HUES6 (cell line): Measurements from ENCODE around the gene VPS18.

Experiments
- H3K27ac ChIP-seq: 2 replicates; pipeline ENCODE4 v1.7.0; 2013; ENCODE audit warnings: low read depth, mild to moderate bottlenecking, low read length, inconsistent platforms
- H3K27me3 ChIP-seq: 2 replicates; pipeline ENCODE4 v1.6.1; 2013; ENCODE audit warnings: low read length; ENCODE audit not compliant: control insufficient read depth, insufficient read depth
- H3K36me3 ChIP-seq: 2 replicates; pipeline ENCODE4 v1.6.1; 2013; ENCODE audit warnings: low read length; ENCODE audit not compliant: control insufficient read depth, insufficient read depth
- H3K4me1 ChIP-seq: 2 replicates; pipeline ENCODE4 v1.6.1; 2013; ENCODE audit warnings: low read length; ENCODE audit not compliant: control insufficient read depth, insufficient read depth
- H3K4me3 ChIP-seq: 2 replicates; pipeline ENCODE4 v1.5.1; 2013; ENCODE audit warnings: low read depth, low read length
- H3K9ac ChIP-seq: one replicate; pipeline ENCODE4 v1.6.1; 2013; ENCODE audit warnings: mild to moderate bottlenecking, low read length
- H3K9me3 ChIP-seq: 2 replicates; pipeline ENCODE4 v1.6.1; 2013; ENCODE audit warnings: low read depth, low read length; ENCODE audit not compliant: control insufficient read depth, insufficient read depth

Gene VPS18

GRCh38 chr15:40893733-40894680 lies at the start of gene VPS18:
VPS18 (plus strand) TSS chr15:40894450; CDS start chr15:40894769, 319 bp downstream.
- H3K27me3 ChIP-seq = peaks cover 16% of the 10 kb centered on the region
- H3K4me3 ChIP-seq = peak within 1 kb of the TSS; percentile 90
- H3K36me3 ChIP-seq = peaks cover 25% of the 10 kb centered on the region
- H3K9me3 ChIP-seq = no peaks in the 10 kb centered on the region
- H3K4me1 ChIP-seq = peaks cover 6% of the 10 kb centered on the region
- H3K9ac ChIP-seq = peak within 1 kb of the TSS; percentile 84
- H3K27ac ChIP-seq = peak within 1 kb of the TSS; percentile 53; the same call in 1 of the 2 replicates

- Histone ChIP-seq H3K4me1 (peaks cover 33% of the 10 kb centered on the region), H3K27me3 (peaks cover 26% of the 10 kb centered on the region; the same call in 1 of the 2 replicates), H3K36me3 (peaks cover 15% of the 10 kb centered on the region; the same call in 1 of the 2 replicates), H3K9me3 (no peaks in the 10 kb centered on the region), H3K4me3 (peak overlapping the region; percentile 69), H3K27ac (peak overlapping the region; percentile 64; the same call in 1 of the 2 replicates), H3K9ac (peak overlapping the region; percentile 34)
These were observed 49.6 kb upstream of the VPS18 start for GRCh38 chr15:40844696-40845030.

- peaks cover 26% of the 10 kb centered on the region; the same call in 1 of the 2 replicates for H3K27me3 ChIP-seq
- peak overlapping the region; percentile 69 for H3K4me3 ChIP-seq
- H3K9ac ChIP-seq = peak overlapping the region; percentile 43
- H3K4me1 ChIP-seq = peaks cover 33% of the 10 kb centered on the region
- H3K36me3 ChIP-seq = peaks cover 15% of the 10 kb centered on the region; the same call in 1 of the 2 replicates
- no peaks in the 10 kb centered on the region for H3K9me3 ChIP-seq
- no peak overlapping the region for H3K27ac ChIP-seq
These were observed 49.2 kb upstream of the VPS18 start for GRCh38 chr15:40845036-40845435.

- Histone ChIP-seq H3K4me1 (peaks cover 33% of the 10 kb centered on the region), H3K27me3 (peaks cover 26% of the 10 kb centered on the region; the same call in 1 of the 2 replicates), H3K9ac (peak overlapping the region; percentile 49), H3K9me3 (no peaks in the 10 kb centered on the region), H3K4me3 (peak overlapping the region; percentile 69), H3K36me3 (peaks cover 20% of the 10 kb centered on the region), H3K27ac (no peak overlapping the region)
These were observed 48.6 kb upstream of the VPS18 start for GRCh38 chr15:40845511-40846284.

- Histone ChIP-seq H3K4me3 (peak overlapping the region; percentile 39), H3K9me3 (no peaks in the 10 kb centered on the region), H3K9ac (peak overlapping the region; percentile 49), H3K27me3 (peaks cover 24% of the 10 kb centered on the region; the same call in 1 of the 2 replicates), H3K36me3 (peaks cover 27% of the 10 kb centered on the region), H3K4me1 (peaks cover 33% of the 10 kb centered on the region), H3K27ac (peak overlapping the region; percentile 9; the same call in 1 of the 2 replicates)
These were observed 47.4 kb upstream of the VPS18 start for GRCh38 chr15:40846841-40847222.

- Histone ChIP-seq H3K9ac (no peak overlapping the region), H3K4me1 (peaks cover 33% of the 10 kb centered on the region), H3K27ac (peak overlapping the region; percentile 9; the same call in 1 of the 2 replicates), H3K4me3 (peak overlapping the region; percentile 39), H3K36me3 (peaks cover 29% of the 10 kb centered on the region), H3K9me3 (no peaks in the 10 kb centered on the region), H3K27me3 (peaks cover 22% of the 10 kb centered on the region; the same call in 1 of the 2 replicates)
These were observed 46.9 kb upstream of the VPS18 start for GRCh38 chr15:40847223-40847961.

- no peaks in the 10 kb centered on the region for H3K27me3 ChIP-seq
- peaks cover 57% of the 10 kb centered on the region for H3K36me3 ChIP-seq
- peaks cover 22% of the 10 kb centered on the region for H3K4me1 ChIP-seq
- no peak overlapping the region for H3K9ac ChIP-seq
- H3K27ac ChIP-seq = no peak overlapping the region
- H3K4me3 ChIP-seq = no peak overlapping the region
- H3K9me3 ChIP-seq = no peaks in the 10 kb centered on the region
These were observed 43.6 kb upstream of the VPS18 start for GRCh38 chr15:40850576-40851112.

- Histone ChIP-seq H3K9me3 (no peaks in the 10 kb centered on the region), H3K4me1 (peaks cover 3% of the 10 kb centered on the region; the same call in 1 of the 2 replicates), H3K27ac (no peak overlapping the region), H3K27me3 (no peaks in the 10 kb centered on the region), H3K9ac (no peak overlapping the region), H3K36me3 (peaks cover 63% of the 10 kb centered on the region), H3K4me3 (no peak overlapping the region)
These were observed 41.7 kb upstream of the VPS18 start for GRCh38 chr15:40852529-40852928.

- no peaks in the 10 kb centered on the region for H3K27me3 ChIP-seq
- H3K4me1 ChIP-seq = no peaks in the 10 kb centered on the region
- H3K36me3 ChIP-seq = peaks cover 63% of the 10 kb centered on the region
- H3K4me3 ChIP-seq = no peak overlapping the region
- H3K9me3 ChIP-seq = no peaks in the 10 kb centered on the region
- H3K27ac ChIP-seq = no peak overlapping the region
- no peak overlapping the region for H3K9ac ChIP-seq
These were observed 40.9 kb upstream of the VPS18 start for GRCh38 chr15:40853241-40853890.

- Histone ChIP-seq H3K4me1 (no peaks in the 10 kb centered on the region), H3K9me3 (no peaks in the 10 kb centered on the region), H3K4me3 (no peak overlapping the region), H3K27ac (no peak overlapping the region), H3K9ac (no peak overlapping the region), H3K36me3 (peaks cover 61% of the 10 kb centered on the region), H3K27me3 (no peaks in the 10 kb centered on the region)
These were observed 40.1 kb upstream of the VPS18 start for GRCh38 chr15:40854161-40854560.
